GM12872 (cell line): ENCODE results near the gene PF4V1.

Experiments
- TF ChIP-seq, protein P1 (sequence below): IDR thresholded peaks from 3 replicates; pipeline ENCODE4 v1.5.1; 2011; ENCODE audit warnings: low read depth, mild to moderate bottlenecking, low read length, moderate library complexity; ENCODE audit not compliant: insufficient read depth

The PF4V1 gene

DNA sequence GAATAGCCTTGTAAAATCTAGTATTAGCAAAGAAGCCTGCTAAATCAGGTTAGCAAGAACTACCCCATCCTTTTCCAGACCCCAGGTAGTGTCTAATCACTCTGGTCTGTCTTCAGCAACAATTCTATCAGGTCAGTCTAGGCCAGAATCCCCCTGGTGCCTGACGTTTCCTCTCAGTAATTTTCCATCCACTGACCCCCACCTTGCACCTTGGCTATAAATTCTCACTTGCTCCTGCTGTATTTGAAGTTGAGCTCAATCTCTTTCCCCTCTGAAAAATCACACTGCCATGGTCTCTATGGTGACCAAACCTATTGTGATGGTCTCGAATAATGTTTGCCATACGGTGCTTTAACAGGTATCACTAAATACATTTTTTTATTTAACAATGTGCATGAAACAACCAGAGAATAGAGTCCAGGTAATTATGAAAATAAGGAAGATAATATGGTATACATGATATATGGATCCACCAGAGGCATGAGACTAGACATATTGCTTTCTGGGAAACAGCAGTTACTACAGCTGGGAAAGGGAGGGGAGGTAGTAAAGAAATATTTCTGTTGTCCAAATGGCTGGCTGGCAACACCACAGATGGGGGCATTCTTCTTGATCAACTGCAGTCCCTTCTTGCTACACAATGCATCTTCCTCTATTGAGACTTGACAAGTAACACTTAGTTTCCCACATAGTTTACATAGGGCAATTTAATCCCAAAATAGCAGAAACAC lies 49.9 kb downstream of the PF4V1 start:
- TF ChIP-seq, protein P1, sequence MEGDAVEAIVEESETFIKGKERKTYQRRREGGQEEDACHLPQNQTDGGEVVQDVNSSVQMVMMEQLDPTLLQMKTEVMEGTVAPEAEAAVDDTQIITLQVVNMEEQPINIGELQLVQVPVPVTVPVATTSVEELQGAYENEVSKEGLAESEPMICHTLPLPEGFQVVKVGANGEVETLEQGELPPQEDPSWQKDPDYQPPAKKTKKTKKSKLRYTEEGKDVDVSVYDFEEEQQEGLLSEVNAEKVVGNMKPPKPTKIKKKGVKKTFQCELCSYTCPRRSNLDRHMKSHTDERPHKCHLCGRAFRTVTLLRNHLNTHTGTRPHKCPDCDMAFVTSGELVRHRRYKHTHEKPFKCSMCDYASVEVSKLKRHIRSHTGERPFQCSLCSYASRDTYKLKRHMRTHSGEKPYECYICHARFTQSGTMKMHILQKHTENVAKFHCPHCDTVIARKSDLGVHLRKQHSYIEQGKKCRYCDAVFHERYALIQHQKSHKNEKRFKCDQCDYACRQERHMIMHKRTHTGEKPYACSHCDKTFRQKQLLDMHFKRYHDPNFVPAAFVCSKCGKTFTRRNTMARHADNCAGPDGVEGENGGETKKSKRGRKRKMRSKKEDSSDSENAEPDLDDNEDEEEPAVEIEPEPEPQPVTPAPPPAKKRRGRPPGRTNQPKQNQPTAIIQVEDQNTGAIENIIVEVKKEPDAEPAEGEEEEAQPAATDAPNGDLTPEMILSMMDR: no peak
